HG03159 (cell line): ENCODE measurements around the gene RAB6B.
A peak's percentile ranks its signal among the peaks of the same experiment; 100 is the strongest.
"Not testable (repeated sequence)": the region's sequence is repeated elsewhere in the genome, so short reads cannot be mapped to it uniquely, and the experiment has no call there.

Experiments used
- ATAC-seq: cut with Tn5 transposase; IDR thresholded peaks from one replicate; pipeline ENCODE4 v1.9.1; 2021; ENCODE audit warnings: mild to moderate bottlenecking, moderate library complexity; ENCODE audit not compliant: unreplicated experiment

The RAB6B gene

DNA sequence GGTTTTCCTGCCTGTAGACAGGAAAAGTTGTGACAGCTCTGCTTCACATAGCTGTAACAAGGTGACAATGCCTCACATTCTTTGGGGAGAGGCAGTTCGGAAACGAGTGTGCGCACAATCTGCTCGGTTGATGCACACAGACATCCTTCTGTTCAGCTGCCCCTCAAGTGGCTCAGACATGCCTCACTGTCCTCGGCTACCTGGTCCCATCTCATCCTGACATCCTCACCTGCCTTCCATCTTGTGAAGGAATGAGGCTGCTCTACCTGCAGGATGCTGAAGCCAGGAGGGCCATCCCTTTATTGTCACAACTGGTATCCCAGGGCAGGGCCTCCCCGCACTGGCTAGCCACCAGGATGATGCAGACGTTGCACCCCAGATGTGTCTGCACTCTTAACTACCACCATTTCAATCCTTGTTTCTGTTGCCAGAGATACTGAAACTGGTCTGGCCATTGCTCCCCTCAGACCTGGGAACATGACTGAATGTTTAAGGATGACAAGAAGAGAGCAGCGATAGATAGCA is 70.7 kb downstream of the RAB6B start:
- ATAC-seq: no peak

DNA sequence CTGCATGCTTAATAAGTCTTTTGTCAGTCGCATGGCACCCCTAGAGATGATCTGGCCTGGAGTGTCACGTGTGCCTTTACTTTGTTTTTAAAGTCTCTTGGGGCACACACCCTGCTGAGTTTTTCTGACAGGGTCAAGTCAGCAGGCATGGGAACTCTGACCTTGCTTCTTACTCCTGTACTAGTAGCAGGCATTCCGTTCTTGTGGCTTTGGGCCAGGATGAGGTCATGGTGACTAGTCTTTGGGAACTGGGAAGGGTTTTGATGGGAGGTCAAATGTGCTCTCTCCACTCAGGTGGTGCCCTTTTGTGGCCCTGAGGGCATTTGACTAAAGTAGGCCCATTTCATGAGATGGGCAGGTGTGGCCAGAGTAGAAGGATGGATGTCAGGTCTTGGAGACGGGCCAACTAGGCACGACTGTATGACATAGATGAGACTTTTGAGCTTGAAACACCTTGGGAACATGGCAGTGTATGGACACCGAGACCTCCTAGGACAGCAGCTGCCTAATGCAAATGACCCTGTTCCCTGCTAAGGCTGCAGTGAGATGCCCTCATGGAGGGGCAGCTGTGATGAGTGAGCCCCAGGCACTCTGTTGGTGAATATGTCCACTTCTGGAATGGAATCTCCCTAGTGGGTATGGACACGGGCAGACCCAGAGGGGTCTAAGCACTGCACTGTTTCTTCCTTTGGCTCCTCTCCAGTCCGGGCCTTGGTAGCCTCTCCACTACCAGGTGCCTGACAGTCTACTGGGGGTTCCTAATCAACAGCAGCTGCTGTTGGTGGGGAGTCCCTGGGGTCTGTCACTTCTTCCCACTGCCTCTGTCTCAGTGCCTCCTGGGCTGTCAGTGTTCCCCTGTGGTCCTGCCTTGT is 73.7 kb downstream of the RAB6B start:
- no peak for ATAC-seq

DNA sequence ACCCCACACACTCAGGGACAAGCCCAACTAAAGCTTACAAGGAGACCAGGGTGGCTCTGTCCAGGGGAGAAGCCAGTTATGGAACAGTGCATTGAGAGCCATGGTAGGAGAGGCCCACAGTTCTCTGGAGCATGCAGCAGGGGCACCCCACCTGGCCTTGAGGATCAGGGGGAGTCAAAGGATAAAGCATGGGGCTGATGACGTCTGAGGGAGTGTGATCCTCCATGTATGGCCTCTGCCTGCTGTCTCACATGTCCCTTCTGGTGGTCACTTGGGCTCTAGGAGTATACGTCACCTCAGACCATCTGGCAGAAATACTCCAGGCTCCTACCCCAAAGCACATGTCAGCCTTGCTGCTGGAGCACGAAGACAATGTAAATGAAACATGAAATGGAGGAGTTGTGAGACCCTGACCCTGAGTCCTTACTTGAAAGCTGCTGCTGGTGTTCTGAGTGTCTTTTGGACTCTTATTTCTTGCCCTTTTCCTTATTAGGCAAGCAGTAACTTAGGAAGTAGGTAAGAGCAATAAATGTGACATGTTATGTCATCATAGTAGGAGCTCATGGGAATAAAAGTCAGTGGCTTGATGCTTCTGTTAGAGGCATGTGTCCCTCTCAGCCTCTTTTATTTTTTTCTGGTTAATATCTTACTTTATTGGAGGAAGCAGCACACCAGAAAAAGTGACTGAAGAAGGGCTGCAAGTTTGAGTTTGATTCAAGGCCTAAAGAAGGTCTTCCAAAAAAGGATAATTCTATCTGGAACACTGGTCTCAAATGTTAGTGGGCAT is 74.6 kb downstream of the RAB6B start:
- no peak for ATAC-seq

DNA sequence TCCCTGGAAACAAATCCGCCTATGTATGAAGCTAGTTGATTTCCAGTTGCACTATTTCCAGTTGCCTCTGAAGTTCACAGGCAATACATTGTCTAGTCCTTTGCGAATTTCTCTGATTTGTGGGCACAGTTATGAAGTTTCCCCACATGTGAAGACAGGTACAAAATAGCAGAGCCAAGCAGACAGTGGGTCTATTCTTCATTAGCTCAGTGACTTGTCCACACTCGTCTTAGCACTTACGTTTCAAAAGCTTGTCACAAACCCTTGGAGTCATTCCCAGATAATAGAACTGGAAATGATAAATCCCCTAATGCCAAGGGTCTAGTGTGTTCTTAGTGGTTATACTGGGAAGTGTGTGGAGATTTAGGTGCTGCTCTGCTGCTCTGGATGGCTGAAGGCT is 75.6 kb downstream of the RAB6B start:
- ATAC-seq: no peak

DNA sequence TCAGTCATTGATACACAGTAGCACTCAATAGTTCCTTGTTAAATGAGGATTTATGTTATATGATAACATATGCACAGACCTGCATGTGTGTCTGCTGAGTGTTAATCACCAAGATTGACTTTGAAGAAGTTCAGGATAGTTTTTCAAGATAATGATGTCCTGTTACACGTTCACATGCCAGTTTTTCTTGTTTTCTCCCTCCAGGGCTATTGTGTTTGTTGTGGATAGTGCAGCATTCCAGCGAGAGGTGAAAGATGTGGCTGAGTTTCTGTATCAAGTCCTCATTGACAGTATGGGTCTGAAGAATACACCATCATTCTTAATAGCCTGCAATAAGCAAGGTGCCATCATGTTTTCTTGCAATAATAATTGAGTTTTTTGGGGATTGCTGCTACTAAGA is 80.3 kb downstream of the RAB6B start:
- ATAC-seq: no peak

DNA sequence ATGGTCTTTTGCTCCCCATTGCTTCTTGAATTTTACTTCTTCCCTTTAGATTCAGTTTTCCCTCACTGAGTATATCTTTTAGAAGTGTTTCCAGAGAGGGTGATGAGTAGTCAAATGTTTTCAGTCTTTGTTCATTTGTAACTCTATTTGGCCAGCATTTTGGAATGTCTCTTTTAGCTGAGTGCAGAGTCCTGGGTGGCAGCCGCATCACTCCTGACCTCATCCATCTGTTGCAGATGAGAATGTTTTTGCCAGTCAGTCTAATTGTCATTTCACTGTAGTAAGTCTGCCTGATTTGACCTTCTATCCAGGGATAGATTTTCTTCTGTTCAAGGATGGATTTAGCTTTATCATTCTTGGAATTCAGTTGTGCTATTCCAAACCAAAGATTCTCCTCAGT is 82.8 kb downstream of the RAB6B start:
- ATAC-seq: no peak

DNA sequence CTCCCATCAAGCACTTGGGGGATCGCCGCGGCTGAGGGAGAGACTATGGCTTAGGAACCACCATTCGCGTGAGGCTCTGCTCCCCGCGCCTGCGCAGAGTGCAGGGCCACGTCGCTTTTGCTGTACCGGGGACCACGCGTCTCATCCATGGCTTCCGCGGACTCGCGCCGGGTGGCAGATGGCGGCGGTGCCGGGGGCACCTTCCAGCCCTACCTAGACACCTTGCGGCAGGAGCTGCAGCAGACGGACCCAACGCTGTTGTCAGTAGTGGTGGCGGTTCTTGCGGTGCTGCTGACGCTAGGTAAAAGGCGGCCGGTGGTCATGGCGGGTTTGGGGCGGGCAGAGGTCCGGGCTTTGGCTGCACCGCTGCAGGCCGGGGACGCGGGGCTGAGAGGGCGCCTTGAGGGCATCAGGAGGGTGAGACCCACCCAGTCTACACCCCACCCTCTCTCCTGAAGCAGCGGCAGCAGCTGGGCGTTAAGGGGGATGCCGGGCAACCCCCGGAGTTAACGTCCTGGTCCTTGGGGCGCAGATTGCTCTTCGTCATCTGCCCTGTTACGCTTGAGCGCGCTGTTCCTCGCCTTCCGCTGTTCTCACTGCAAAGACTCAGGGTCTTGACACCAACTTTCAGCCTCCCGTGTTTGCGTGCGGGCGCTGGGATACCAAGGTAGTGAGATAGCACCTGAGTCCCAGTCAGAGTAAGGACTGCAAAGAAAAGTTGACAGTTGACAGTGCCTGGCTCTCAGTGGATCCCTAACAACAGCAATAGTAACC is 89.8 kb downstream of the RAB6B start, which contains the start of gene SRPRB:
Gene SRPRB (plus strand): TSS at position 114 of the 774 bp plus-strand sequence. CDS start 34 bp downstream, at position 148.
- ATAC-seq: peak; percentile 98

DNA sequence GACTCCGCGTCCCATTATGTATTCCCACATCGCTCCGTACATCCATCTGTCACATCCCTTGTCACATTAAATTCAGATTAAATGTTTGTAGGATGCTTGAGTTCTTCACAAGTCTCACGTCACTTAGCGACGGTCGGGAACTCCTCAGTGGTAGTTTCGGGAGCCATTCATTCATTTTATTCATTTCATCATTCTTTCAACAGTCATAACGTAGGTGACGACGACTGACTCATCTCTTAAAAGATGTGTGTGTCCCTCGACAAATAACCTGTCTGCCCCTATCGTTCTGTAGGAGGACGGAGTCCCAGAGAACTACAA is 90.3 kb downstream of the RAB6B start:
- ATAC-seq: no peak

DNA sequence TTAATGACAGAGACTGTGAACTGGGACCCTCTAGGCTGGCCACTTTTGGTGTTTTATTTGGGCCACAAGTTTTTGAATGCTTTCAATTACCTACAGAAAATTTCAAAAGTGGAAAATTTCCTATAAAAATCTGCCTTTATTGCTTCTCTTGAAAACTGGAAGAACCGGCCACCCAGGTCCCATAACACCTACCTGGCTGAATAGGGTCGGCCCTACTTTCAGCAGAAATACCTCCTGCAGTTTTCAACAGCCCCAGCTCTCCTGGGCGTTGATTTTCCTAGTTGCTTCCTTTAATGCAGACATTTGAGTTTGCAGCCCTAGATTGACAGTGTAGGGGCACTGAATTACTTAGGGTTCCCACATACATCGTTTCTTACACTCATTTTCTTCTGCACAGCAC is 90.8 kb downstream of the RAB6B start:
- ATAC-seq: no peak

DNA sequence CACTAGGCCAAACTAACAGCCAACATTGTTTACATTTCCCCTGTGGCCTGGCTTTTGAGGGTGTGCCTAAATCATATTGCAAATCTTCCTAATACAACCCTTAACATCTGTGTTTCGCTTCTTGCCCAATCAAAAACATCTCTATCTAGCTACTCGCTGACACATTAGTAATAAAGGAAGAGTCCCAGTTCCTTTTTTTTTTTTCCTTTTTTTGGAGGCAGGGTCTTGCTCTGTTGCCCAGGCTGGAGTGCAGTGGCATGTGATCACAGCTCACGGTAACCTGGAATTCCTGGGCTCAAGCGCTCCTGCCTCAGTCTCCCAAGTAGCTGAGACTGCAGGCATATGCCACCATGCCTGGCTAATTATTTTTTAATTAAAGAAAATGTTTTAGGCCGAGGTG is 92.2 kb downstream of the RAB6B start:
- no peak for ATAC-seq

DNA sequence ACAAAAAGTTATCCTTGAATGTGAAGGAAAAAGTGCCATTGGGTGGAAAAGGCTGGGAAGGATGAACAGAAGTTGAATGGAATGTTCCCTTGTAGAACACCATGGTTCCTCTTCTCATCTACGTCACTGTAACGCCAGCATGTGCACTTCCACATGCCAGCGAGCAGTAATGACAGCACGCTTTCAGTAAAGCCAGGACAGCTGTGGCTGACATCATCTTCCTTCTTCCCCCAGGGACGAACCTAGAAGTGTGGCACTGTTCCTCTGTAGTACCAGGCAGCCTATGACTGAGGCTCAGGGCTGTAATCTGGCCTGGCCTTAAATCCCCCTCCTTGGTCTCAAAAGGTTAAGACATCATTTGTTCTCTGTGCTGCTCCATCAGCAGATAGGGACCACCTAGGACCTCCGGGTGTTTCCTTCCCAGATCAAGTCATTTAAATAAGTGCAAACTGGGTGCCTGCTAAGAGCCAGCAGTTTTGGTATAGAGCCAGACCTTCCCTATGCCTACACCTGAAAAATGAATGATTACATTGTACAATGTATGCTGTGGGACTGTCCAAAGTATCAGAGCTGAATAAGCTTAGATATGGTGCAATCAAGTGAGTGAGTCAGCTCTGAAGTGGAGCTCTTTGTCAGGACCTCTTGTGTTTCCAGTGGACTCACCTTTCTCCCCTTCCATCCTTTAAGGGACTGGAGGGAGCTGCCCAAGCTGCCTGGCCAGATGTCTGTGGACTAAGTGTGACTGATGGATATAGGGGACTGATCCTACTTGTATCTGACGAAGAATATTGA is 95.7 kb downstream of the RAB6B start:
- no peak for ATAC-seq

DNA sequence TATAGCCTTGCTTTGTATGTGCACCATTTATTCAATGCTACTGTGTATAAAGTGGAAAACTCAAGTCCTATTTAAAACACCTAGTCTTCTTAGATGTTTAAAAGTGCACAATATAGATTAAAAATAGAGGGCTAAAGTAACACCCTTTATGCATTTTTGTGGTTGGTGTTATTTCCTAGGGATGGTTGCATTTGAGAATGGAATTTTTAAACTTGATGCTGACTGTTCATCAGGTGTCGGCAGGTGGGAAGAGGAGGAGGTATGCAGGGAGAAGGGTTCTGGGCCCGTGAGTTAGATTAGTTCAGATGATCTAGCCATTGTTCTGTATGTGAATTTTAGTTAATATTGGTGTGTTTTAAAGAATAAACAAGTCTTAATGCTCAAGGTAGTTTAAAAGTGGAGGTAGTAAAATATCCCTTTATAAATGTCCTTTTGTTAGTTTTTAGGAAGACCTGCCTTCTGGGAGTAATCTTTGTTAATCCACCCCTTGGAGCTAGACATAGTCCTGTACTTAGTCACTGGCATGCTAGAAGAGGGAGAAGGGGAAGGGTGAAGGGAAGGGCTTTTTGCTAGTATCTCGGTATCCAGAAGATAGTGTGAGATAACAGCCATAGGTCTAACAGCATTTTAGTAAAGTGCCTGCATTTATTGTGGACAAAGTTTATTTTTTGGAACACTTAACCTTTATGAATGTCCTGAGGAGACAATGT is 98.1 kb downstream of the RAB6B start:
- no peak for ATAC-seq

DNA sequence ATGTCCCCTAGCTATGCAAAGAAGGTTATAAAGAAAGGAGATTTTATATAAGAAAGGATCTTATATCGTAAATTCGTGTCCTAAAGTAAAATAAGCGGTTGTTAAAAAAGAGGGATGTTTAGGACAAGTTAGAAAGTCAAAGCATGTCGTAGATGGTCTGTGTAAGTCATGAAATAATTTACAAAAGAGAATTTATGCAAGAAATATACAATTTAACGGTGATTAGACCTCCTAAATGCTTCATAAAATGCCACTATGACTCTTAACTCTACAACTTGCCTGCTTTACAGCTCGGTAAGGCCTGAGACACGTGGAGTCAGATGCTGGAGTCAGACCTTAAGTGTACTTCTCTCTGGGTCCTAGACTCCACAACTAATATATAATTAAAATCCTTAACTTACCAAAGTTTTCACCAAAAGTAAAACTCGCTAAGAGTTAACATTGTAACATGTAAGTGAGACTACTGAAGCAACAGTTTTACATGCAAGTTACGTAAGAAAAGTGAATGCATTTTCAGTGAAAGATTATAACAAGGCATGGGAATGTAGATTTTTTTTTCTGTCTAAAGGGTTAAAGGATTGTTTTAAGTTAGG is 103.4 kb downstream of the RAB6B start:
- ATAC-seq: no peak

DNA sequence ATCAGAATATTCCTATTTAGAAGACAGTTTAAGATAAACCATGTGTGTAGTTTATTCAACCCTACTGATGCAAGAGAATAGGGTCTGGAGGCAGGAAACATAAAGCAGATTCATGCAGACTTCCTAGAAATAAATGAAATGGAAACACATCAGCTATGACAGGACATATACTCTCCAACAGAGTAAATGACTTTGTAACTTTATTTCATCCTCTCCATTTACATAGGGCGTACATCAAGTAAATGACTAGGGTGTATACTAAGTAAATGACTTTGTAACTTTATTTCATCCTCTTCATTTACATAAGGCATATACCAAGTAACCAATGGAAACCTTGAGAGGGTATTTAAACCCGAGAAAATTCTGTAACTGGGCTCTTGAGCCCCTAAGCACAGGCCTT is 107.7 kb downstream of the RAB6B start:
- ATAC-seq: no peak

DNA sequence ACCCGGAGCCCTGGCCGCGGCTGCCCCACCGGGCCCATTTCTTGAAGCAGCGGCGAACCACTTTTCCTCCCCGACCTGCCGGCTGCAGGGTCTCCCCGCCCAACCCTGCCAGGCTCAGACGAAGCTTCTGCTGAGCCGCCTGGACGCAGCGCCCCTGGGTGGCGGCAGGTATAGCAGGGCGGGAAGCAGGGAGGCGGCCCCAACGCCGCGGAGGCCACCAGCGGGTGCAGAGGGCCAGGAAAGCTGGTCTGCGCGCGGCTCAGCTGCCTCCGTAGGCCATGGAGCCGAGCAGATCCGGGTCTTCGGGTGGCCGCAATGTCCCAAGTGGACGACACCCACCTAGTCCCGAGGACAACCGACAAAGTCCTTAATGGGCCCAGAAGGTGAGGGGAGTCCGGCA is 111.9 kb downstream of the RAB6B start:
- ATAC-seq: no peak

DNA sequence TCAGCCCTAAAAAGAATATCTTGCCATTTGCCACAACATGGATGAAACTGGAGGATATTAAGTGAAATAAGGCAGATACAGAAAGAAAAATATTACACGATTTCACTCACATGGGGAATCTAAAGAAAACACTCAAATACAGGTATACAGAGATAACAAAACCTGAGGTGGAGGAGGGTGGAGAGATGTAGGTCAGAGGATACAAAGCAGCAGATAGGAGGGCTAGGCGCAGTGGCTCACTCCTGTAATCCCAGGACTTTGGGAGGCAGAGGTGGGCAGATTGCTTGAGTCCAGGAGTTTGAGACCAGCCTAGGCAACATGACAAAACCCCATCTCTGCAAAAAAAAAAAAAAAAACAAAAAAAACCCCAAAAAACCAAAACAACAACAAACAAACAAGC is 113.2 kb downstream of the RAB6B start:
- no peak for ATAC-seq

DNA sequence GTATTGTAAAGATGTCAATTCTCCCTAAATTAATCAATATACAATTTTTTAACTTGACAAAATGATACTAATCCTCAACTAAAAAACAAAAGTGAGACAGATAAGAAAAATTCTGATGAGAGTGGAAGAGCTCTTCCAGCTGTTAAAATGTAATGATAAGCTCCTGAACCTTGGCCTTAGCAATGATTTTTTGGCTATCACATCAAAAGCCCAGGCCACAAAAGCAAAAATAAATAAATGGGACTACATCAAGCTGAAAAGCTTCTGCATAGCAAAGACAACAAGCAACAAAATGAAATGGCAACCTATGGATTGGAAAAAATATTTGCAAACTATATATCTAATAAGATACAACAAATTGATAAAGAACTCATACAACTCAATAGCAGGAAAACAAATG is 114.1 kb downstream of the RAB6B start:
- ATAC-seq: no peak

DNA sequence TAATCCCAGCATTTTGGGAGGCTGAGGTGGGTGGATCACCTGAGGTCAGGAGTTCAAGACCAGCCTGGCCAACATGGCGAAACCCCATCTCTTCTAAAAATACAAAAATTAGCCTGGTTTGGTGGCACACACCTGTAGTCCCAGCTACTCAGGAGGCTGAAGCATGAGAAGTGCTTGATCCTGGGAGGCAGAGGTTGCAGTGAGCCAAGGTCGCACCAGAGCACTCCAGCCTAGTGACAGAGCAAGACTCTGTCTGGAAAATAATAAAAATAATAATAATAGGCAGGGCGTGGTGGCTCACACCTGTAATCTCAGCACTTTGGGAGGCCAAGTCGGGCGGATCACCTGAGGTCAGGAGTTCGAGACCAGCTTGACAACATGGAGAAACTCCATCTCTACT is 114.9 kb downstream of the RAB6B start:
- ATAC-seq: not testable (repeated sequence)

DNA sequence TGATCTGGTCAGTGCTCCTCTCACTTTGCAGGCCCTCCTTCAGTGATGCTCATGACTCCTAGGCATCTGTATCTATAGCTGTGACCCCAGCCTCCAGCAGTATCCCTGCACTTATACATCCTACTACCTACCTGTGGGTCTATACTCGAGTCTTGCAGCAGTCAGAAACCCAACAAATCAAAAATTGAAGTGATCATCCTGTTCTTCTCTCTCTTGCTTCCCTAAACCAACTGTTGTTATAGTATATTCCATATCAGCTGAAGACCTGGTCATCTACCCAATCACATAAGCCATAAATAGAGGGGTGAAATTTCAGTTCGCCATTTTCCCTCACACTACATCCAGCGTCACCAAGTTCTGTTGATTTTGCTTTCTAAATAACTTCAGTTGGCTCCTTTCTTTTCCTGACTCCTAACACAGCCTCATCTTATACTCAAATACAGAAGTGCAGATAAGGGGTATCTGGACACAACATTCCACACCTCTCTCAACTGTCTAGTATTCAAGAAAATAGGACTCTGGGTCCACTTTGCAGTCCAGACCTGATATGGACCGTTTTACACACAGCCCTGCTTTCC is 116.0 kb downstream of the RAB6B start:
- no peak for ATAC-seq
